Stimulated activated naive CD8-positive, alpha-beta T cell treated with anti-CD3 and anti-CD28 coated beads, Interleukin-15, Interleukin-2, amounts not matched to agents 100 ng/mL and 50 ng/mL, for 24 hours (primary cell): Measurements from ENCODE around the gene CCBE1.

ENCODE experiments used
- H3K27ac Mint-ChIP-seq: one replicate; pipeline ENCODE4 v1.8.0; 2021; ENCODE audit warnings: mild to moderate bottlenecking, mixed read lengths
- H3K27me3 Mint-ChIP-seq: one replicate; pipeline ENCODE4 v1.8.0; 2021; ENCODE audit warnings: mixed read lengths
- H3K36me3 Mint-ChIP-seq: one replicate; pipeline ENCODE4 v1.8.0; 2021; ENCODE audit warnings: low read depth, mixed read lengths
- H3K4me1 Mint-ChIP-seq: one replicate; pipeline ENCODE4 v1.8.0; 2021; ENCODE audit warnings: low read depth, mixed read lengths
- H3K4me3 Mint-ChIP-seq: one replicate; pipeline ENCODE4 v1.8.0; 2021; ENCODE audit warnings: mild to moderate bottlenecking, mixed read lengths
- H3K9me3 Mint-ChIP-seq: one replicate; pipeline ENCODE4 v1.8.0; 2021; ENCODE audit warnings: mixed read lengths

Gene CCBE1

GRCh38 chr18:59576541-59577385 is 120.5 kb downstream of the CCBE1 start:
- Mint-ChIP-seq H3K9me3 (no peaks in the 10 kb centered on the region), H3K36me3 (no peaks in the 10 kb centered on the region), H3K4me1 (no peaks in the 10 kb centered on the region), H3K27me3 (no peaks in the 10 kb centered on the region), H3K27ac (no peak overlapping the region), H3K4me3 (no peak overlapping the region)

GRCh38 chr18:59575995-59576394 is 121.2 kb downstream of the CCBE1 start:
- Mint-ChIP-seq H3K36me3 (no peaks in the 10 kb centered on the region), H3K9me3 (no peaks in the 10 kb centered on the region), H3K4me1 (no peaks in the 10 kb centered on the region), H3K27me3 (no peaks in the 10 kb centered on the region), H3K4me3 (no peak overlapping the region), H3K27ac (no peak overlapping the region)

DNA sequence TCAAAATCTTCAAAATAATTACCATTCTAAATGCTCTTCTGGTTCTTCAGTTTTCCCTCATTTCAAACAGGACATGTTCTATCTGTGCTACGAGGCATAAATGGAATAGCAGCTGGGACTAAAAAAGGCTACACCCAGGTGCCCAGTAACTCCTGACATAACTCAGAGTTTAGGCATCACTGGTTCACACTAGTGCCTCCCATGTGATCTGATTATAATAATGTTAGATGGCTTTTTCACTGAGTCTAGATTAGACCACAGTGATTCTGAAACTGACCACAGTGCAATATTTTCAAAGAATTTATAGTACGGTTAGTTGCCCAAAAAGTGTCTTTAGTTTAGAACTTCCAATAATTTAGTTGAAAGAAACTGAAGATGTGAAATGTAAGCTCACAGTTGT is 123.3 kb downstream of the CCBE1 start:
- Mint-ChIP-seq H3K36me3 (no peaks in the 10 kb centered on the region), H3K4me1 (no peaks in the 10 kb centered on the region), H3K27ac (no peak overlapping the region), H3K27me3 (peaks cover 3% of the 10 kb centered on the region), H3K4me3 (no peak overlapping the region), H3K9me3 (no peaks in the 10 kb centered on the region)

DNA sequence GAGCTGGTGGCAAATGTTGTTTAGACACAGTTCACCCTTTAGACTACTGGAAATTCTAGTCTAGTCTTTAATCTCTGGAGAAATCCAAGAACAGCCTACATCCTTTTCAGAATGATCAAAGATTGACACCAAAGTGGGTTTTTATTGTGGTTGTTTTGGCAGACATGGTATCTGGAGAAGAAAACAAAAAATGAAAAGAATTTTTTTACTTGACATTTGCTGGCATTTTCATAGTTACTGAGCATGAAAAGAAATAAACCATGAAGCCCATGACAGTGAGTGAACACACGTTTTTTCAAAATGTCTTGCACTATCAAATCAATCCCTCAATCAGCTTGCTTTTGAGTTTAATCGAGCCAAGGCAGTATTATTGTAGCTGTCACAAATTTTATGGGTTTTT is 125.3 kb downstream of the CCBE1 start:
- Mint-ChIP-seq H3K36me3 (no peaks in the 10 kb centered on the region), H3K27me3 (peaks cover 7% of the 10 kb centered on the region), H3K9me3 (no peaks in the 10 kb centered on the region), H3K4me1 (no peaks in the 10 kb centered on the region), H3K4me3 (no peak overlapping the region), H3K27ac (no peak overlapping the region)

- peaks cover 7% of the 10 kb centered on the region for H3K27me3 Mint-ChIP-seq
- H3K27ac Mint-ChIP-seq, result no peak overlapping the region
- no peak overlapping the region for H3K4me3 Mint-ChIP-seq
- no peaks in the 10 kb centered on the region for H3K4me1 Mint-ChIP-seq
- H3K36me3 Mint-ChIP-seq, result no peaks in the 10 kb centered on the region
- no peaks in the 10 kb centered on the region for H3K9me3 Mint-ChIP-seq
Observed at GRCh38 chr18:59570796-59571195, 126.4 kb downstream of the CCBE1 start.

GRCh38 chr18:59570101-59570775 is 127.0 kb downstream of the CCBE1 start:
- Mint-ChIP-seq H3K36me3 (no peaks in the 10 kb centered on the region), H3K4me1 (no peaks in the 10 kb centered on the region), H3K27me3 (peaks cover 7% of the 10 kb centered on the region), H3K9me3 (no peaks in the 10 kb centered on the region), H3K27ac (no peak overlapping the region), H3K4me3 (no peak overlapping the region)

GRCh38 chr18:59569390-59569791 is 127.8 kb downstream of the CCBE1 start:
- Mint-ChIP-seq H3K4me3 (no peak overlapping the region), H3K27me3 (peaks cover 12% of the 10 kb centered on the region), H3K36me3 (no peaks in the 10 kb centered on the region), H3K9me3 (no peaks in the 10 kb centered on the region), H3K4me1 (no peaks in the 10 kb centered on the region), H3K27ac (no peak overlapping the region)

GRCh38 chr18:59567431-59567830 is 129.8 kb downstream of the CCBE1 start:
- Mint-ChIP-seq H3K9me3 (no peaks in the 10 kb centered on the region), H3K27me3 (peaks cover 12% of the 10 kb centered on the region), H3K4me1 (no peaks in the 10 kb centered on the region), H3K4me3 (no peak overlapping the region), H3K36me3 (no peaks in the 10 kb centered on the region), H3K27ac (no peak overlapping the region)

GRCh38 chr18:59566533-59566971 is 130.7 kb downstream of the CCBE1 start:
- no peak overlapping the region for H3K4me3 Mint-ChIP-seq

DNA sequence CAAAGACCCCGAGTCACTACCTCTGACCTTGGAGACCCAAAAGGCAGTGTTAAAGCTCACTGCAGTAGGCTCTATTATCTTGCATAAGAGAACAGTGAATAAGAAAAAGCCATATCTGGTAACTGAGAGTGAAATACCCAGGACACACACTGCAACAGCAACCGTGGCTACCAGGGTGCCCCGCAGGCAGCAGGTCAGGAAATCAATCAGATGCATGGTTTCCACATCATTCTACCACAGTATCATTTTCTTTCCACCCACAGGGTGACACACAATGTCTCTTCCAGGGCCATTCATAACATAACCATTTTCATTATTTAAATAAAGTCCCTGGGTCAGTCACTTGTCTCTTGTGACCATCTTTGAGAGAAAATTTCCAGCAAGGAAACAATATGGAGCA is 131.3 kb downstream of the CCBE1 start:
- H3K4me3 Mint-ChIP-seq, result no peak overlapping the region
- H3K36me3 Mint-ChIP-seq, result no peaks in the 10 kb centered on the region
- H3K27me3 Mint-ChIP-seq, result peaks cover 12% of the 10 kb centered on the region
- no peaks in the 10 kb centered on the region for H3K9me3 Mint-ChIP-seq
- no peaks in the 10 kb centered on the region for H3K4me1 Mint-ChIP-seq
- H3K27ac Mint-ChIP-seq, result no peak overlapping the region

More at GRCh38 chr18:59566533-59566971, 130.7 kb downstream of the CCBE1 start:
- Mint-ChIP-seq H3K4me1 (no peaks in the 10 kb centered on the region), H3K36me3 (no peaks in the 10 kb centered on the region), H3K27me3 (peaks cover 12% of the 10 kb centered on the region), H3K9me3 (no peaks in the 10 kb centered on the region), H3K27ac (no peak overlapping the region)

- H3K9me3 Mint-ChIP-seq, result no peaks in the 10 kb centered on the region
Observed at GRCh38 chr18:59564561-59564960, 132.7 kb downstream of the CCBE1 start.

GRCh38 chr18:59563176-59563785 is 133.9 kb downstream of the CCBE1 start:
- Mint-ChIP-seq H3K27me3 (peaks cover 5% of the 10 kb centered on the region), H3K4me1 (no peaks in the 10 kb centered on the region), H3K4me3 (no peak overlapping the region), H3K27ac (no peak overlapping the region), H3K9me3 (no peaks in the 10 kb centered on the region), H3K36me3 (no peaks in the 10 kb centered on the region)

More at GRCh38 chr18:59564561-59564960, 132.7 kb downstream of the CCBE1 start:
- Mint-ChIP-seq H3K27me3 (peaks cover 12% of the 10 kb centered on the region), H3K4me3 (no peak overlapping the region), H3K27ac (no peak overlapping the region), H3K36me3 (no peaks in the 10 kb centered on the region), H3K4me1 (no peaks in the 10 kb centered on the region)

DNA sequence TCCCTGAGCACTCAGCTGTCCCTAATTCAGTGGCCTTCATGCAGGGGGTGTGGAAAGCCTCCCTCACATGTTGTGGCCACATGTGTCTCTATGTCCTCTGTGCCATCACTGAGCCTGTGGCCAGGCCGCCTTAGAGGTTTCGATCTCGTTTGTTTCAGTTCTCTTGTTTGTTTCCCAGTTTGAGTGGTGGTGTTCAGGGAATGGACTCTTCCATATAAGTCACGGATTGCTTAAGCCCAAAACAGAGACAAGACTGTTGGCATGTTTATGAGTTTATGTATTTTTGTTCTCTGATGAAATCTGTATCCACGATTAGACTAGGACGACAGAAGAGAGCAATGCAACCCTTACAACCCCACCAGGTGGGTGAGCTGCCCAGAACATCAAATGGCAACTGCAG is 134.5 kb downstream of the CCBE1 start:
- Mint-ChIP-seq H3K27me3 (peaks cover 5% of the 10 kb centered on the region), H3K4me3 (no peak overlapping the region), H3K36me3 (no peaks in the 10 kb centered on the region), H3K4me1 (no peaks in the 10 kb centered on the region), H3K9me3 (peaks cover 5% of the 10 kb centered on the region), H3K27ac (no peak overlapping the region)

GRCh38 chr18:59561612-59562011 is 135.6 kb downstream of the CCBE1 start:
- Mint-ChIP-seq H3K27ac (no peak overlapping the region), H3K36me3 (no peaks in the 10 kb centered on the region), H3K9me3 (peaks cover 7% of the 10 kb centered on the region), H3K4me3 (no peak overlapping the region), H3K4me1 (no peaks in the 10 kb centered on the region), H3K27me3 (peaks cover 5% of the 10 kb centered on the region)

- Mint-ChIP-seq H3K27me3 (peaks cover 5% of the 10 kb centered on the region), H3K36me3 (no peaks in the 10 kb centered on the region), H3K27ac (no peak overlapping the region)
Observed at GRCh38 chr18:59560556-59560955, 136.7 kb downstream of the CCBE1 start.

More at GRCh38 chr18:59560556-59560955, 136.7 kb downstream of the CCBE1 start:
- Mint-ChIP-seq H3K4me3 (no peak overlapping the region), H3K4me1 (no peaks in the 10 kb centered on the region), H3K9me3 (peaks cover 7% of the 10 kb centered on the region)
